CD14-positive monocyte (primary cell): ENCODE data around the gene UBE2L3. TPM values are rescaled to one million over a fixed set of nuclear protein-coding genes. Genes with fewer than 3 reads are reported as not detected.
A peak's percentile ranks its signal among the peaks of the same experiment; 100 is the strongest.
"Not testable (repeated sequence)": the region's sequence is repeated elsewhere in the genome, so short reads cannot be mapped to it uniquely, and the experiment has no call there.

Source experiments
- DNase-seq, 3 donors: peaks; one replicate each; pipeline ENCODE4 v3.0.0-alpha.2; 2011 to 2022
- H2AFZ ChIP-seq: 2 replicates; pipeline ENCODE4 v1.6.0; 2012; ENCODE audit warnings: mild to moderate bottlenecking, low read depth, low read length, inconsistent platforms; ENCODE audit not compliant: insufficient read depth, poor library complexity, severe bottlenecking
- H3K27ac ChIP-seq, 2 donors: 1 replicate in 1 of 2; 2 replicates in 1 of 2; pipeline ENCODE4 v1.5.1; 2012 to 2013; ENCODE audit warnings: low read length in 2 of 2, control low read depth in 1 of 2, inconsistent platforms in 1 of 2, low read depth in 1 of 2, mild to moderate bottlenecking in 1 of 2
- H3K27me3 ChIP-seq, 2 donors: one replicate each; pipeline versions ENCODE4 v1.6.0 to v1.6.1; 2011 to 2013; ENCODE audit warnings: low read length in 2 of 2; ENCODE audit not compliant: control insufficient read depth in 2 of 2, insufficient read depth in 2 of 2
- H3K36me3 ChIP-seq, 2 donors: replicated peaks in 1 of 2; 1 replicate in 1 of 2; 2 replicates in 1 of 2; pipeline versions ENCODE4 v1.5.1 to v1.6.1; 2012 to 2013; ENCODE audit warnings: low read length in 2 of 2, control low read depth in 1 of 2, inconsistent platforms in 1 of 2, mild to moderate bottlenecking in 1 of 2; ENCODE audit not compliant: insufficient read depth in 2 of 2, control insufficient read depth in 1 of 2
- H3K4me1 ChIP-seq, 2 donors: 1 replicate in 1 of 2; 2 replicates in 1 of 2; pipeline versions ENCODE4 v1.5.1 to v1.6.1; 2012 to 2013; ENCODE audit warnings: low read length in 2 of 2, control low read depth in 1 of 2, inconsistent platforms in 1 of 2, mild to moderate bottlenecking in 1 of 2, moderate library complexity in 1 of 2; ENCODE audit not compliant: insufficient read depth in 2 of 2, control insufficient read depth in 1 of 2
- H3K4me2 ChIP-seq: replicated peaks from 2 replicates; pipeline ENCODE3; 2012; ENCODE audit warnings: low read length, moderate library complexity, mild to moderate bottlenecking; ENCODE audit not compliant: poor library complexity, severe bottlenecking; ENCODE audit errors: extremely low read depth
- H3K4me3 ChIP-seq, 3 experiments: fragments of 200-600 bp in 1 of 3; sonication (generic) in 1 of 3; replicated peaks in 1 of 3; 1 replicate in 2 of 3; 2 replicates in 1 of 3; pipeline ENCODE4 v1.5.1; 2011 to 2013; ENCODE audit warnings: low read length in 3 of 3, mild to moderate bottlenecking in 3 of 3, control low read depth in 2 of 3, low read depth in 2 of 3, inconsistent platforms in 1 of 3, moderate library complexity in 1 of 3
- H3K79me2 ChIP-seq: 2 replicates; pipeline ENCODE4 v1.6.0; 2012; ENCODE audit warnings: mild to moderate bottlenecking, control low read depth, inconsistent platforms, low read length, moderate library complexity; ENCODE audit not compliant: insufficient read depth
- H3K9ac ChIP-seq: 2 replicates; pipeline ENCODE4 v1.6.0; 2017; ENCODE audit warnings: low read length, mild to moderate bottlenecking; ENCODE audit not compliant: insufficient read depth, poor library complexity, severe bottlenecking
- H3K9me3 ChIP-seq, 2 donors: replicated peaks in 1 of 2; 1 replicate in 1 of 2; 2 replicates in 1 of 2; pipeline versions ENCODE4 v1.5.1 to v1.6.1; 2012 to 2013; ENCODE audit warnings: low read length in 2 of 2, control low read depth in 1 of 2; ENCODE audit not compliant: control insufficient read depth in 1 of 2, insufficient read depth in 1 of 2
- H4K20me1 ChIP-seq: 2 replicates; pipeline ENCODE4 v1.6.0; 2012; ENCODE audit warnings: mild to moderate bottlenecking, low read length, control low read depth, moderate library complexity; ENCODE audit not compliant: insufficient read depth
- H3K27ac Mint-ChIP-seq, 7 donors: one replicate each; pipeline ENCODE4 v1.8.0; 2020; ENCODE audit warnings: mild to moderate bottlenecking in 7 of 7, mixed read lengths in 7 of 7, moderate library complexity in 6 of 7, inconsistent platforms in 2 of 7
- H3K27me3 Mint-ChIP-seq, 3 donors: one replicate each; pipeline ENCODE4 v1.8.0; 2021 to 2022; ENCODE audit warnings: low read depth in 3 of 3, mild to moderate bottlenecking in 3 of 3, mixed read lengths in 3 of 3, moderate library complexity in 3 of 3, inconsistent platforms in 1 of 3
- H3K36me3 Mint-ChIP-seq, 2 donors: one replicate each; pipeline ENCODE4 v1.8.0; 2020; ENCODE audit warnings: mixed read lengths in 2 of 2, inconsistent platforms in 1 of 2, mild to moderate bottlenecking in 1 of 2
- H3K4me1 Mint-ChIP-seq: one replicate; pipeline ENCODE4 v1.8.0; 2020; ENCODE audit warnings: mild to moderate bottlenecking, mixed read lengths
- H3K4me3 Mint-ChIP-seq, 2 donors: one replicate each; pipeline ENCODE4 v1.8.0; 2020; ENCODE audit warnings: mild to moderate bottlenecking in 2 of 2, mixed read lengths in 2 of 2, moderate library complexity in 1 of 2
- H3K9me3 Mint-ChIP-seq, 7 donors: one replicate each; pipeline ENCODE4 v1.8.0; 2020 to 2022; ENCODE audit warnings: mixed read lengths in 7 of 7, mild to moderate bottlenecking in 6 of 7, moderate library complexity in 6 of 7, inconsistent platforms in 2 of 7
- WGBS: methylation state at CpG from one replicate; pipeline ENCODE4 v1.1.5; 2013; ENCODE audit warnings: missing lambda C conversion rate; ENCODE audit not compliant: insufficient coverage; 5-methylcytosine and 5-hydroxymethylcytosine counted together
- intact Hi-C, 2 donors: fragments of 100-400 bp; cut with micrococcal nuclease; formaldehyde crosslinking; loops; one replicate each; pipeline versions ENCODE4 v1.15.0 to v1.15.1; 2023
- polyA plus RNA-seq, 3 donors: library from polyadenylated mRNA; depleted of rRNA in 1 of 3; unstranded in 2 of 3; stranded (reverse) in 1 of 3; fragments of 300-500 nt in 2 of 3; fragments of >200 nt in 1 of 3; fragmentation: Illumina TruSeq in 2 of 3; gene quantifications; 1 replicate in 2 of 3; 2 replicates in 1 of 3; pipeline ENCODE4 v1.2.3, GENCODE V29; 2012 to 2021
- TF ChIP-seq, protein P1 (sequence below): fragments of 200-600 bp; IDR thresholded peaks from one replicate; pipeline ENCODE4 v1.8.0; 2022; ENCODE audit warnings: antibody characterized with exemption, mild to moderate bottlenecking

UBE2L3 gene
- polyA plus RNA-seq, 3 donors = 19.6 to 88.9 (median 69.6) TPM

- H3K9ac ChIP-seq = no peak overlapping the region
- peak overlapping the region in 1 of 2 donors; percentile 32 for H3K27ac ChIP-seq
- H3K9me3 Mint-ChIP-seq = no peaks in the 10 kb centered on the region
- peaks cover 14 to 15% of the 10 kb centered on the region in 2 donors for H3K4me1 ChIP-seq
- no peak for DNase-seq
- H4K20me1 ChIP-seq = peaks cover 99% of the 10 kb centered on the region
- H2AFZ ChIP-seq = no peak overlapping the region
- peaks cover 13 to 21% of the 10 kb centered on the region in 2 donors for H3K36me3 ChIP-seq
- H3K9me3 ChIP-seq = no peaks in the 10 kb centered on the region
- intact Hi-C loops = no loop called here
- H3K4me1 Mint-ChIP-seq = peaks cover 41% of the 10 kb centered on the region
- TF ChIP-seq, protein P1, sequence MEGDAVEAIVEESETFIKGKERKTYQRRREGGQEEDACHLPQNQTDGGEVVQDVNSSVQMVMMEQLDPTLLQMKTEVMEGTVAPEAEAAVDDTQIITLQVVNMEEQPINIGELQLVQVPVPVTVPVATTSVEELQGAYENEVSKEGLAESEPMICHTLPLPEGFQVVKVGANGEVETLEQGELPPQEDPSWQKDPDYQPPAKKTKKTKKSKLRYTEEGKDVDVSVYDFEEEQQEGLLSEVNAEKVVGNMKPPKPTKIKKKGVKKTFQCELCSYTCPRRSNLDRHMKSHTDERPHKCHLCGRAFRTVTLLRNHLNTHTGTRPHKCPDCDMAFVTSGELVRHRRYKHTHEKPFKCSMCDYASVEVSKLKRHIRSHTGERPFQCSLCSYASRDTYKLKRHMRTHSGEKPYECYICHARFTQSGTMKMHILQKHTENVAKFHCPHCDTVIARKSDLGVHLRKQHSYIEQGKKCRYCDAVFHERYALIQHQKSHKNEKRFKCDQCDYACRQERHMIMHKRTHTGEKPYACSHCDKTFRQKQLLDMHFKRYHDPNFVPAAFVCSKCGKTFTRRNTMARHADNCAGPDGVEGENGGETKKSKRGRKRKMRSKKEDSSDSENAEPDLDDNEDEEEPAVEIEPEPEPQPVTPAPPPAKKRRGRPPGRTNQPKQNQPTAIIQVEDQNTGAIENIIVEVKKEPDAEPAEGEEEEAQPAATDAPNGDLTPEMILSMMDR = no peak
- H3K27ac Mint-ChIP-seq = peak overlapping the region in 4 of 7 donors; percentile 28 to 79 (median 40)
- H3K27me3 Mint-ChIP-seq = no peaks in the 10 kb centered on the region
- H3K79me2 ChIP-seq = peaks cover 100% of the 10 kb centered on the region
- no peak overlapping the region for H3K4me3 ChIP-seq
- WGBS = 100% methylated on average over 6 of the region's 7 CpGs
- no peak overlapping the region for H3K4me2 ChIP-seq
- peaks cover 16 to 27% of the 10 kb centered on the region in 2 donors for H3K36me3 Mint-ChIP-seq
- no peaks in the 10 kb centered on the region for H3K27me3 ChIP-seq
- no peak overlapping the region for H3K4me3 Mint-ChIP-seq
These were observed 38.5 kb downstream of the UBE2L3 start for GRCh38 chr22:21605887-21606564.

GRCh38 chr22:21606775-21607174, 39.3 kb downstream of the UBE2L3 start:
- Histone ChIP-seq H3K27me3 (no peaks in the 10 kb centered on the region), H3K4me1 (peaks cover 14 to 15% of the 10 kb centered on the region in 2 donors), H3K79me2 (peaks cover 100% of the 10 kb centered on the region), H3K27ac (peak overlapping the region in 1 of 2 donors; percentile 32), H3K36me3 (peaks cover 20 to 28% of the 10 kb centered on the region in 2 donors), H3K9me3 (no peaks in the 10 kb centered on the region), H3K4me2 (no peak overlapping the region), H3K4me3 (no peak overlapping the region), H3K9ac (no peak overlapping the region), H2AFZ (no peak overlapping the region), H4K20me1 (peaks cover 99% of the 10 kb centered on the region)
- no peak overlapping the region for H3K4me3 Mint-ChIP-seq
- WGBS = 96% methylated on average over 5 of the region's 8 CpGs
- H3K27me3 Mint-ChIP-seq = no peaks in the 10 kb centered on the region
- H3K27ac Mint-ChIP-seq = peak overlapping the region in 2 of 7 donors; percentile 13 to 42
- H3K4me1 Mint-ChIP-seq = peaks cover 41% of the 10 kb centered on the region
- intact Hi-C loops = no loop called here
- H3K36me3 Mint-ChIP-seq = peaks cover 23 to 34% of the 10 kb centered on the region in 2 donors
- no peaks in the 10 kb centered on the region for H3K9me3 Mint-ChIP-seq
- TF ChIP-seq, protein P1 = no peak
- no peak for DNase-seq

GRCh38 chr22:21609556-21610157, 42.1 kb downstream of the UBE2L3 start:
- Histone ChIP-seq H4K20me1 (peaks cover 100% of the 10 kb centered on the region), H3K79me2 (peaks cover 100% of the 10 kb centered on the region), H3K36me3 (peaks cover 36 to 47% of the 10 kb centered on the region in 2 donors)
- H2AFZ ChIP-seq, H3K4me2 ChIP-seq, H3K4me3 ChIP-seq, H3K27ac ChIP-seq, H3K9me3 ChIP-seq, H3K4me3 Mint-ChIP-seq, H3K27me3 ChIP-seq, DNase-seq, H3K9me3 Mint-ChIP-seq, H3K9ac ChIP-seq, H3K4me1 ChIP-seq, H3K27me3 Mint-ChIP-seq, intact Hi-C loops: not testable (repeated sequence)
- peaks cover 36 to 54% of the 10 kb centered on the region in 2 donors for H3K36me3 Mint-ChIP-seq
- 96% methylated on average over 7 of the region's 11 CpGs for WGBS
- peaks cover 32% of the 10 kb centered on the region for H3K4me1 Mint-ChIP-seq
- peak overlapping the region in 1 of 7 donors; percentile 63 for H3K27ac Mint-ChIP-seq
